GM23338 (cell line): ENCODE results near the gene CORO2A. TPM values are rescaled to one million over a fixed set of nuclear protein-coding genes. Genes with fewer than 3 reads are reported as not detected.

Source experiments
- ATAC-seq: fragments of 200-7000 bp; cut with Tn5 transposase; 3 replicates; pipeline ENCODE4 v1.9.1; 2020
- DNase-seq: peaks from one replicate; pipeline ENCODE4 v3.0.0-alpha.2; 2015; ENCODE audit warnings: low spot score
- H2AFZ ChIP-seq: fragments of 200-600 bp; sonication (generic); 2 replicates; pipeline ENCODE4 v1.8.0; 2016; ENCODE audit warnings: antibody characterized with exemption, mild to moderate bottlenecking, moderate library complexity
- H3F3A ChIP-seq: fragments of 200-600 bp; sonication (generic); replicated peaks from 2 replicates; pipeline ENCODE4 v1.8.0; 2017; ENCODE audit warnings: antibody characterized with exemption, mixed run types, low read depth
- H3K27ac ChIP-seq: fragments of 200-600 bp; sonication (generic); 2 replicates; pipeline ENCODE4 v1.6.1; 2016; ENCODE audit warnings: low read depth
- H3K27me3 ChIP-seq: fragments of 200-600 bp; sonication (generic); 2 replicates; pipeline ENCODE4 v1.8.0; 2016; ENCODE audit warnings: mild to moderate bottlenecking, mixed run types, moderate library complexity; ENCODE audit not compliant: insufficient read depth
- H3K36me3 ChIP-seq: fragments of 200-600 bp; sonication (generic); 2 replicates; pipeline ENCODE4 v1.8.0; 2016; ENCODE audit warnings: mild to moderate bottlenecking; ENCODE audit not compliant: insufficient read depth
- H3K4me1 ChIP-seq: fragments of 200-600 bp; sonication (generic); 2 replicates; pipeline ENCODE4 v1.8.0; 2016; ENCODE audit warnings: mild to moderate bottlenecking, moderate library complexity; ENCODE audit not compliant: insufficient read depth
- H3K4me2 ChIP-seq: fragments of 200-600 bp; sonication (generic); 2 replicates; pipeline ENCODE4 v1.7.1; 2017; ENCODE audit warnings: mixed run types
- H3K4me3 ChIP-seq: fragments of 200-600 bp; sonication (generic); 2 replicates; pipeline ENCODE4 v1.6.1; 2016; ENCODE audit warnings: mixed run types
- H3K79me2 ChIP-seq: fragments of 200-600 bp; sonication (generic); replicated peaks from 2 replicates; pipeline ENCODE4 v1.8.0; 2017; ENCODE audit warnings: mild to moderate bottlenecking; ENCODE audit not compliant: insufficient read depth
- H3K9me2 ChIP-seq: fragments of 200-600 bp; sonication (generic); 2 replicates; pipeline ENCODE4 v1.8.0; 2017; ENCODE audit not compliant: insufficient read depth
- H4K20me1 ChIP-seq: fragments of 200-600 bp; sonication (generic); replicated peaks from 2 replicates; pipeline ENCODE4 v1.8.0; 2017; ENCODE audit warnings: mild to moderate bottlenecking; ENCODE audit not compliant: insufficient read depth
- H3K27ac Mint-ChIP-seq: 2 replicates; pipeline ENCODE4 v1.8.0; 2020; ENCODE audit warnings: inconsistent platforms, mild to moderate bottlenecking, moderate library complexity, mixed read lengths
- H3K27me3 Mint-ChIP-seq: 3 replicates; pipeline ENCODE4 v1.8.0; 2022; ENCODE audit warnings: low read depth, mild to moderate bottlenecking, moderate library complexity, mixed read lengths, inconsistent platforms; ENCODE audit not compliant: insufficient read depth, poor library complexity
- H3K36me3 Mint-ChIP-seq: 3 replicates; pipeline ENCODE4 v1.8.0; 2021; ENCODE audit warnings: low read depth, mild to moderate bottlenecking, inconsistent platforms, moderate library complexity, mixed read lengths
- H3K4me1 Mint-ChIP-seq: 3 replicates; pipeline ENCODE4 v1.8.0; 2020; ENCODE audit warnings: mild to moderate bottlenecking, inconsistent platforms, mixed read lengths
- H3K4me3 Mint-ChIP-seq: 3 replicates; pipeline ENCODE4 v1.8.0; 2021; ENCODE audit warnings: moderate library complexity, mild to moderate bottlenecking, inconsistent platforms, mixed read lengths
- H3K9me3 Mint-ChIP-seq: 3 replicates; pipeline ENCODE4 v1.8.0; 2020; ENCODE audit warnings: moderate library complexity, mild to moderate bottlenecking, inconsistent platforms, mixed read lengths
- CREB1 ChIP-seq: fragments of 250-450 bp; sonication (Bioruptor Pico); IDR thresholded peaks from 2 replicates; pipeline ENCODE4 v1.5.0; 2020; ENCODE audit warnings: low read depth, mild to moderate bottlenecking, moderate library complexity
- CTCF ChIP-seq, 2 experiments: fragments of 200-600 bp in 1 of 2; sonication (generic) in 1 of 2; conservative IDR thresholded peaks; 2 replicates each; pipeline versions ENCODE4 v1.5.1 to v1.6.1; 2016 to 2017; ENCODE audit warnings: antibody characterized with exemption in 2 of 2, low read depth in 2 of 2, mild to moderate bottlenecking in 2 of 2, moderate library complexity in 1 of 2
- EZH2 ChIP-seq: fragments of 200-600 bp; sonication (generic); IDR thresholded peaks from one replicate; pipeline ENCODE4 v1.8.0; 2017; ENCODE audit warnings: antibody characterized with exemption, mild to moderate bottlenecking, low read depth; ENCODE audit not compliant: unreplicated experiment
- JUNB ChIP-seq: IDR thresholded peaks from one replicate; pipeline ENCODE4 v1.6.1; 2016; ENCODE audit warnings: antibody characterized with exemption; ENCODE audit not compliant: unreplicated experiment
- NANOG ChIP-seq: IDR thresholded peaks from 2 replicates; pipeline ENCODE4 v1.6.1; 2016; ENCODE audit warnings: antibody characterized with exemption, borderline replicate concordance
- POLR2AphosphoS5 ChIP-seq: IDR thresholded peaks from 2 replicates; pipeline ENCODE4 v1.6.1; 2016; ENCODE audit warnings: antibody characterized with exemption, low read depth
- REST ChIP-seq: IDR thresholded peaks from one replicate; pipeline ENCODE4 v1.6.1; 2018; ENCODE audit warnings: antibody characterized with exemption; ENCODE audit not compliant: unreplicated experiment
- STAT1 ChIP-seq: IDR thresholded peaks from one replicate; pipeline ENCODE4 v1.6.1; 2016; ENCODE audit warnings: antibody characterized with exemption; ENCODE audit not compliant: unreplicated experiment
- ZNF114 ChIP-seq: fragments of 250-450 bp; sonication (Bioruptor Pico); IDR thresholded peaks from 2 replicates; pipeline ENCODE4 v1.5.0; 2020; ENCODE audit warnings: mild to moderate bottlenecking, moderate library complexity
- ZNF331 ChIP-seq: fragments of 250-450 bp; sonication (Bioruptor Pico); IDR thresholded peaks from 2 replicates; pipeline ENCODE4 v1.5.0; 2020; ENCODE audit warnings: low read depth, mild to moderate bottlenecking, moderate library complexity
- polyA plus RNA-seq: library from polyadenylated mRNA; unstranded; fragments of >200 nt; fragmentation: Nextera tagmentation; extraction: Ambion mirVana; gene quantifications from 2 replicates; pipeline ENCODE4 v1.2.1, GENCODE V29; 2016
- total RNA-seq: library from RNA; depleted of rRNA; stranded (reverse); fragments of >200 nt; shearing (Covaris generic); gene quantifications from 2 replicates; pipeline ENCODE4 v1.2.3, GENCODE V29; 2014

CORO2A gene
- total and polyA plus RNA-seq, 2 experiments from 2014 or later = 12.9 to 27.6 TPM

GRCh38 chr9:98135558-98135934, 56.9 kb downstream of the CORO2A start:
- H3K4me1 ChIP-seq = no peaks in the 10 kb centered on the region
- H3K27ac ChIP-seq = no peak overlapping the region
- Mint-ChIP-seq H3K4me3 (no peak overlapping the region), H3K27me3 (no peaks in the 10 kb centered on the region), H3K36me3 (peaks cover 13% of the 10 kb centered on the region), H3K9me3 (no peaks in the 10 kb centered on the region), H3K27ac (no peak overlapping the region), H3K4me1 (peaks cover 6% of the 10 kb centered on the region)
- no peak overlapping the region for H3K4me3 ChIP-seq
- ATAC-seq (no peak), DNase-seq (no peak)
- H3K27me3 ChIP-seq = no peaks in the 10 kb centered on the region
- no peaks in the 10 kb centered on the region for H4K20me1 ChIP-seq
- H3K4me2 ChIP-seq = no peak overlapping the region
- H3K9me2 ChIP-seq = no peaks in the 10 kb centered on the region
- no peaks in the 10 kb centered on the region for H3F3A ChIP-seq
- TF ChIP-seq EZH2 (no peak), CREB1 (no peak), ZNF331 (CRISPR knock-in tag) (no peak)
- no peaks in the 10 kb centered on the region; the same call in 1 of the 2 replicates for H3K36me3 ChIP-seq
- H3K79me2 ChIP-seq = no peaks in the 10 kb centered on the region
- no peak overlapping the region for H2AFZ ChIP-seq

- Histone ChIP-seq H3K27ac (no peak overlapping the region), H3K9me2 (no peaks in the 10 kb centered on the region), H3K4me2 (no peak overlapping the region), H3K79me2 (no peaks in the 10 kb centered on the region), H2AFZ (no peak overlapping the region), H3K4me1 (no peaks in the 10 kb centered on the region), H3K36me3 (no peaks in the 10 kb centered on the region; the same call in 1 of the 2 replicates), H3F3A (no peaks in the 10 kb centered on the region), H3K27me3 (no peaks in the 10 kb centered on the region), H3K4me3 (no peak overlapping the region), H4K20me1 (no peaks in the 10 kb centered on the region)
- Mint-ChIP-seq H3K4me1 (peaks cover 6% of the 10 kb centered on the region), H3K9me3 (no peaks in the 10 kb centered on the region), H3K4me3 (no peak overlapping the region), H3K27ac (no peak overlapping the region), H3K27me3 (no peaks in the 10 kb centered on the region), H3K36me3 (peaks cover 16% of the 10 kb centered on the region)
- no peak for TF ChIP-seq POLR2AphosphoS5
- TF ChIP-seq CTCF (conservative IDR thresholded peaks at IDR 0.05; ENCODE audit: low read depth in 2 of 2) = no peak
- no peak for TF ChIP-seq NANOG
- ATAC-seq (no peak), DNase-seq (no peak)
These were observed 57.5 kb downstream of the CORO2A start for GRCh38 chr9:98134702-98135557.

- Mint-ChIP-seq H3K9me3 (no peaks in the 10 kb centered on the region), H3K4me1 (peaks cover 12% of the 10 kb centered on the region), H3K27me3 (peaks cover 2% of the 10 kb centered on the region), H3K27ac (no peak overlapping the region), H3K36me3 (peaks cover 22% of the 10 kb centered on the region), H3K4me3 (no peak overlapping the region)
- Histone ChIP-seq H2AFZ (no peak overlapping the region), H3K4me3 (no peak overlapping the region), H3F3A (no peaks in the 10 kb centered on the region), H3K27ac (no peak overlapping the region), H3K27me3 (no peaks in the 10 kb centered on the region), H3K9me2 (no peaks in the 10 kb centered on the region), H4K20me1 (no peaks in the 10 kb centered on the region), H3K36me3 (no peaks in the 10 kb centered on the region; the same call in 1 of the 2 replicates), H3K79me2 (no peaks in the 10 kb centered on the region), H3K4me1 (no peaks in the 10 kb centered on the region), H3K4me2 (no peak overlapping the region)
- ATAC-seq = peak; percentile 84
- no peak for DNase-seq
- TF ChIP-seq ZNF331 (CRISPR knock-in tag) = no peak
- TF ChIP-seq STAT1 = no peak
- no peak for TF ChIP-seq CTCF (conservative IDR thresholded peaks at IDR 0.05; ENCODE audit: low read depth in 2 of 2)
- TF ChIP-seq REST = no peak
- no peak for TF ChIP-seq JUNB
- TF ChIP-seq ZNF114 = no peak
These were observed 59.4 kb downstream of the CORO2A start for GRCh38 chr9:98132806-98133631.
